H9 (cell line): Measurements from ENCODE around the gene ATP1A4. TPM values are rescaled to one million over a fixed set of nuclear protein-coding genes. Genes with fewer than 3 reads are reported as not detected.
A peak's percentile ranks its signal among the peaks of the same experiment; 100 is the strongest.

Experiments
- DNase-seq: peaks from one replicate; pipeline ENCODE4 v3.0.0-alpha.2; 2017
- H2AFZ ChIP-seq: one replicate; pipeline ENCODE4 v1.6.1; 2013; ENCODE audit warnings: mild to moderate bottlenecking, low read length, control low read depth, moderate library complexity
- H2AK5ac ChIP-seq: 2 replicates; pipeline ENCODE4 v1.6.1; 2013; ENCODE audit warnings: low read length, control low read depth, mixed read lengths; ENCODE audit not compliant: insufficient read length
- H2BK120ac ChIP-seq: one replicate; pipeline ENCODE4 v1.6.1; 2013; ENCODE audit warnings: low read depth, mild to moderate bottlenecking, low read length, control low read depth, inconsistent platforms; ENCODE audit not compliant: poor library complexity, severe bottlenecking
- H2BK12ac ChIP-seq: 2 replicates; pipeline ENCODE4 v1.6.1; 2013; ENCODE audit warnings: low read length, control low read depth, mixed read lengths, low read depth; ENCODE audit not compliant: insufficient read length
- H2BK15ac ChIP-seq: 2 replicates; pipeline ENCODE4 v1.6.1; 2013; ENCODE audit warnings: low read depth, low read length, control low read depth
- H2BK20ac ChIP-seq: one replicate; pipeline ENCODE4 v1.6.1; 2013; ENCODE audit warnings: low read depth, mild to moderate bottlenecking, low read length, control low read depth, inconsistent platforms; ENCODE audit not compliant: poor library complexity, severe bottlenecking
- H2BK5ac ChIP-seq: 2 replicates; pipeline ENCODE4 v1.6.1; 2013; ENCODE audit warnings: low read length, control low read depth, mixed read lengths; ENCODE audit not compliant: insufficient read length
- H3K14ac ChIP-seq: 2 replicates; pipeline ENCODE4 v1.6.1; 2013; ENCODE audit warnings: low read length, control low read depth; ENCODE audit not compliant: insufficient read depth
- H3K18ac ChIP-seq: 2 replicates; pipeline ENCODE4 v1.6.1; 2013; ENCODE audit warnings: low read depth, mild to moderate bottlenecking, mixed read lengths, low read length, control low read depth; ENCODE audit not compliant: insufficient read length
- H3K23ac ChIP-seq: 2 replicates; pipeline ENCODE4 v1.6.1; 2013; ENCODE audit warnings: low read length, control low read depth, mixed read lengths, low read depth; ENCODE audit not compliant: insufficient read length
- H3K23me2 ChIP-seq: 2 replicates; pipeline ENCODE4 v1.6.1; 2013; ENCODE audit warnings: low read depth, mild to moderate bottlenecking, mixed read lengths, low read length, control low read depth; ENCODE audit not compliant: insufficient read length, poor library complexity, severe bottlenecking
- H3K27ac ChIP-seq: 2 replicates; pipeline ENCODE4 v1.5.1; 2013; ENCODE audit warnings: low read length, control low read depth, mixed read lengths, low read depth; ENCODE audit not compliant: insufficient read length
- H3K27me3 ChIP-seq: 2 replicates; pipeline ENCODE4 v1.6.1; 2013; ENCODE audit warnings: low read length, control low read depth, inconsistent platforms; ENCODE audit not compliant: insufficient read depth
- H3K4ac ChIP-seq: 2 replicates; pipeline ENCODE4 v1.6.1; 2013; ENCODE audit warnings: low read depth, mild to moderate bottlenecking, control low read depth, inconsistent platforms, low read length, moderate library complexity
- H3K4me1 ChIP-seq: 2 replicates; pipeline ENCODE4 v1.6.1; 2013; ENCODE audit warnings: low read length, control low read depth, inconsistent platforms; ENCODE audit not compliant: insufficient read depth
- H3K4me2 ChIP-seq: 2 replicates; pipeline ENCODE4 v1.6.1; 2013; ENCODE audit warnings: low read length, control low read depth, mixed read lengths; ENCODE audit not compliant: insufficient read length, insufficient read depth
- H3K56ac ChIP-seq: 2 replicates; pipeline ENCODE4 v1.6.1; 2013; ENCODE audit warnings: low read depth, mild to moderate bottlenecking, mixed read lengths, low read length, control low read depth; ENCODE audit not compliant: insufficient read length
- H3K79me1 ChIP-seq: 2 replicates; pipeline ENCODE4 v1.6.1; 2013; ENCODE audit warnings: low read depth, mild to moderate bottlenecking, moderate library complexity, low read length, control low read depth, inconsistent platforms; ENCODE audit not compliant: insufficient read depth, poor library complexity, severe bottlenecking
- H3K79me2 ChIP-seq: 2 replicates; pipeline ENCODE4 v1.6.1; 2013; ENCODE audit warnings: low read length, control low read depth, inconsistent platforms; ENCODE audit not compliant: insufficient read depth
- H3K9ac ChIP-seq: 2 replicates; pipeline ENCODE4 v1.6.1; 2013; ENCODE audit warnings: low read length, control low read depth, mixed read lengths; ENCODE audit not compliant: insufficient read length; ENCODE audit errors: extremely low read depth
- H3K9me3 ChIP-seq: one replicate; pipeline ENCODE4 v1.6.1; 2013; ENCODE audit warnings: low read depth, low read length, inconsistent platforms; ENCODE audit not compliant: control insufficient read depth
- H3T11ph ChIP-seq: one replicate; pipeline ENCODE4 v1.6.1; 2013; ENCODE audit warnings: mild to moderate bottlenecking, low read length, control low read depth, inconsistent platforms
- H4K20me1 ChIP-seq: one replicate; pipeline ENCODE4 v1.6.1; 2013; ENCODE audit not compliant: control insufficient read depth, insufficient read length, insufficient read depth
- H4K5ac ChIP-seq: 2 replicates; pipeline ENCODE4 v1.6.1; 2013; ENCODE audit warnings: low read depth, mild to moderate bottlenecking, mixed read lengths, low read length, control low read depth; ENCODE audit not compliant: insufficient read length
- H4K8ac ChIP-seq: replicated peaks from 2 replicates; pipeline ENCODE4 v1.6.1; 2013; ENCODE audit warnings: low read length, control low read depth, mixed read lengths, low read depth; ENCODE audit not compliant: insufficient read length
- H4K91ac ChIP-seq: 2 replicates; pipeline ENCODE4 v1.6.1; 2013; ENCODE audit warnings: low read depth, mild to moderate bottlenecking, moderate library complexity, mixed read lengths, low read length, control low read depth; ENCODE audit not compliant: insufficient read length
- H3K27ac Mint-ChIP-seq, 3 experiments: 2 replicates in 2 of 3; 3 replicates in 1 of 3; pipeline ENCODE4 v1.8.0; 2020 to 2021; ENCODE audit warnings: mixed read lengths in 3 of 3, mild to moderate bottlenecking in 1 of 3, moderate library complexity in 1 of 3
- H3K27me3 Mint-ChIP-seq: 2 replicates; pipeline ENCODE4 v1.8.0; 2021; ENCODE audit warnings: low read depth, mild to moderate bottlenecking, moderate library complexity, mixed read lengths
- H3K36me3 Mint-ChIP-seq, 3 experiments: 2 replicates in 2 of 3; 3 replicates in 1 of 3; pipeline ENCODE4 v1.8.0; 2020 to 2021; ENCODE audit warnings: low read depth in 3 of 3, mixed read lengths in 3 of 3; ENCODE audit not compliant: insufficient read depth in 1 of 3
- H3K4me1 Mint-ChIP-seq, 2 experiments: 2 replicates each; pipeline ENCODE4 v1.8.0; 2020; ENCODE audit warnings: mixed read lengths in 2 of 2
- H3K4me3 Mint-ChIP-seq, 2 experiments: 2 replicates in 1 of 2; 3 replicates in 1 of 2; pipeline ENCODE4 v1.8.0; 2020 to 2021; ENCODE audit warnings: mild to moderate bottlenecking in 2 of 2, mixed read lengths in 2 of 2, moderate library complexity in 1 of 2
- H3K9me3 Mint-ChIP-seq, 2 experiments: 2 replicates in 1 of 2; 3 replicates in 1 of 2; pipeline ENCODE4 v1.8.0; 2020; ENCODE audit warnings: mild to moderate bottlenecking in 2 of 2, mixed read lengths in 2 of 2, moderate library complexity in 1 of 2
- CTCF ChIP-seq: fragments of 200-600 bp; sonication (generic); conservative IDR thresholded peaks from 3 replicates; pipeline ENCODE4 v1.8.0; 2021; ENCODE audit warnings: antibody characterized with exemption, mild to moderate bottlenecking
- WGBS: extraction: QIAGEN DNeasy Blood & Tissue Kit; methylation state at CpG from one replicate; pipeline ENCODE4 v1.1.7; 2013; ENCODE audit warnings: missing lambda C conversion rate, low lambda C conversion rate, mixed read lengths; ENCODE audit not compliant: insufficient read length; ENCODE audit errors: extremely low coverage; 5-methylcytosine and 5-hydroxymethylcytosine counted together
- total RNA-seq: library from RNA; stranded (reverse); gene quantifications from 2 replicates; pipeline ENCODE4 v1.2.1, GENCODE V29; 2021

Gene ATP1A4
- total RNA-seq, 1 experiment from 2014 or later: 0.20 TPM

DNA sequence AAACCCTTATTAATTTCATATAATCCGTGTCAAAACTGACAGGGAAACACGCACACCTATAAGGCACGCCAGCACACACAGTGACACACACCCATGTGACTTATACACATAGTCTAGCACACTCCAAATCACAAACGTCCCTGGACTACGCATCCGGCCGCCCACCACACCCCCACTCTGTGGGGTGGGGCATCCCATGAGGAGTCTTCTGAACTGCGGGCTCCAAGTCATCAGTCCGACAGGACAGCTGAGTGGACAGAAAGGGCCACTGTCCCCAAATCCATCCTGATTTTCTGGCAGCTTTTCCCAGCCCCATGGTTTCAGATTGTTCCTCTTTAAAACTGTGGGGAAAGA is 54.6 kb downstream of the ATP1A4 start:
- Mint-ChIP-seq H3K9me3 (no peaks in the 10 kb centered on the region), H3K4me3 (peak overlapping the region; percentile 91), H3K27ac (peak overlapping the region in 2 of 3 experiments; percentile 20 to 71; a peak in 3 of 7 replicates), H3K27me3 (no peaks in the 10 kb centered on the region), H3K4me1 (peaks cover 57 to 59% of the 10 kb centered on the region in 2 experiments), H3K36me3 (peaks cover 4 to 40% (median 8%) of the 10 kb centered on the region in 3 experiments; a peak in 5 of 7 replicates)
- Histone ChIP-seq H4K8ac (no peak overlapping the region), H2BK120ac (no peak overlapping the region), H3K23me2 (peaks cover 9% of the 10 kb centered on the region), H3K79me1 (no peaks in the 10 kb centered on the region), H2AFZ (no peak overlapping the region), H4K91ac (no peak overlapping the region), H2AK5ac (no peak overlapping the region), H3K4ac (no peak overlapping the region), H3K27ac (no peak overlapping the region), H2BK5ac (no peak overlapping the region), H3T11ph (no peak overlapping the region), H3K4me1 (peaks cover 24% of the 10 kb centered on the region; the same call in 1 of the 2 replicates), H3K9me3 (no peaks in the 10 kb centered on the region), H2BK12ac (no peak overlapping the region), H3K79me2 (no peaks in the 10 kb centered on the region), H2BK15ac (no peak overlapping the region), H3K18ac (no peak overlapping the region), H3K23ac (no peak overlapping the region), H3K56ac (no peak overlapping the region), H4K5ac (no peak overlapping the region), H3K4me2 (peak overlapping the region; percentile 56), H3K9ac (peak overlapping the region; percentile 84), H3K14ac (no peak overlapping the region), H3K27me3 (no peaks in the 10 kb centered on the region), H2BK20ac (no peak overlapping the region), H4K20me1 (no peaks in the 10 kb centered on the region)
- DNase-seq: no peak
- no peak for TF ChIP-seq CTCF
- no CpG with 5 or more reads among the region's 9 CpGs for WGBS
